HCT116 (cell line): ENCODE results near the gene COA8. TPM values are rescaled to one million over a fixed set of nuclear protein-coding genes. Genes with fewer than 3 reads are reported as not detected.

Source experiments
- ATAC-seq: fragments of 200-7000 bp; cut with Tn5 transposase; 2 replicates; pipeline ENCODE4 v1.9.1; 2020; ENCODE audit warnings: mild to moderate bottlenecking, moderate library complexity
- BruUV-seq: library from RNA; stranded (reverse); fragments of 400-500 nt; replicated peaks from 2 replicates; lab custom pipeline; 2021; lab: Mats Ljungman, UMichigan
- CTCF ChIA-PET: fragments of 300-600 bp; sonication (Branson Sonifier 250); formaldehyde crosslinking; loops from one replicate; lab custom pipeline; 2021; ENCODE audit warnings: antibody characterized with exemption; lab: Charles Lee
- POLR2A ChIA-PET: fragments of 300-600, 350-600 bp; sonication (Branson Sonifier 250); formaldehyde crosslinking; loops from one replicate; lab custom pipeline; 2021; ENCODE audit warnings: antibody characterized with exemption; lab: Charles Lee
- RAD21 ChIA-PET, 2 experiments: fragments of 300-600 bp; sonication (Branson Sonifier 250); formaldehyde crosslinking; loops; one replicate each; lab custom pipeline; 2023; ENCODE audit warnings: low total read pairs in 2 of 2; ENCODE audit not compliant: uncharacterized antibody in 2 of 2, unreplicated experiment in 2 of 2, low non-redundant PET in 1 of 2; lab: Charles Lee
- DNase-seq: peaks from one replicate; pipeline ENCODE4 v3.0.0-alpha.2; 2010; ENCODE audit warnings: low read depth, low spot score
- H2AFZ ChIP-seq: fragments of 200-600 bp; shearing (Covaris generic), sonication (generic); 2 replicates; pipeline ENCODE4 v1.6.1; 2017; ENCODE audit warnings: low read depth, mixed run types, mixed read lengths, antibody characterized with exemption, low read length; ENCODE audit not compliant: poor library complexity, severe bottlenecking
- H3K27ac ChIP-seq: 2 replicates; pipeline ENCODE4 v1.5.1; 2012; ENCODE audit warnings: low read depth, low read length
- H3K27me3 ChIP-seq: fragments of 200-600 bp; sonication (generic); 2 replicates; pipeline ENCODE4 v1.6.1; 2016; ENCODE audit warnings: mixed run types, low read length, mixed read lengths; ENCODE audit not compliant: insufficient read depth
- H3K36me3 ChIP-seq, 2 experiments: fragments of 200-500 bp in 1 of 2; fragments of 200-600 bp in 1 of 2; sonication (Bioruptor generic) in 1 of 2; sonication (generic) in 1 of 2; 2 replicates each; pipeline versions ENCODE4 v1.5.1 to v1.6.1; 2014 to 2016; ENCODE audit warnings: low read length in 2 of 2, inconsistent platforms in 1 of 2, mixed read lengths in 1 of 2, mixed run types in 1 of 2; ENCODE audit not compliant: insufficient read depth in 2 of 2, control insufficient read depth in 1 of 2
- H3K4me1 ChIP-seq, 2 experiments: fragments of 200-600 bp in 1 of 2; sonication (generic) in 1 of 2; 2 replicates each; pipeline versions ENCODE4 v1.5.1 to v1.6.1; 2012 to 2017; ENCODE audit warnings: low read length in 2 of 2, inconsistent platforms in 1 of 2, mild to moderate bottlenecking in 1 of 2, mixed read lengths in 1 of 2, mixed run types in 1 of 2, moderate library complexity in 1 of 2; ENCODE audit not compliant: insufficient read depth in 2 of 2, control insufficient read depth in 1 of 2
- H3K4me2 ChIP-seq: fragments of 200-600 bp; sonication (generic); 2 replicates; pipeline ENCODE4 v1.6.1; 2017; ENCODE audit warnings: mixed run types, low read length, mixed read lengths
- H3K4me3 ChIP-seq, 2 experiments: fragments of 200-600 bp in 1 of 2; sonication (generic) in 1 of 2; replicated peaks in 1 of 2; 2 replicates each; pipeline ENCODE4 v1.5.1; 2011 to 2016; ENCODE audit warnings: low read length in 2 of 2, control low read depth in 1 of 2, low read depth in 1 of 2, mild to moderate bottlenecking in 1 of 2, mixed read lengths in 1 of 2, mixed run types in 1 of 2
- H3K79me2 ChIP-seq: fragments of 200-600 bp; sonication (generic); 2 replicates; pipeline ENCODE4 v1.6.1; 2017; ENCODE audit warnings: mild to moderate bottlenecking, mixed run types, low read length, moderate library complexity, mixed read lengths; ENCODE audit not compliant: insufficient read depth
- H3K9ac ChIP-seq: fragments of 200-600 bp; sonication (generic); 2 replicates; pipeline ENCODE4 v1.6.1; 2016; ENCODE audit warnings: low read length, mixed read lengths
- H3K9me2 ChIP-seq: fragments of 200-600 bp; sonication (generic), shearing (Covaris generic); 2 replicates; pipeline ENCODE4 v1.6.1; 2017; ENCODE audit warnings: mixed run types, mild to moderate bottlenecking, moderate library complexity; ENCODE audit not compliant: insufficient read depth
- H3K9me3 ChIP-seq, 2 experiments: fragments of 200-500 bp in 1 of 2; fragments of 200-600 bp in 1 of 2; sonication (Bioruptor generic) in 1 of 2; sonication (generic) in 1 of 2; 2 replicates each; pipeline ENCODE4 v1.6.1; 2014 to 2017; ENCODE audit warnings: low read length in 2 of 2, mixed read lengths in 2 of 2, inconsistent platforms in 1 of 2, low read depth in 1 of 2, mild to moderate bottlenecking in 1 of 2, mixed run types in 1 of 2, moderate library complexity in 1 of 2; ENCODE audit not compliant: control insufficient read depth in 1 of 2, insufficient read depth in 1 of 2
- H4K20me1 ChIP-seq: fragments of 200-600 bp; sonication (generic), shearing (Covaris generic); 2 replicates; pipeline ENCODE4 v1.6.1; 2017; ENCODE audit warnings: mixed run types, mild to moderate bottlenecking, moderate library complexity; ENCODE audit not compliant: insufficient read depth
- CBX3 ChIP-seq: IDR thresholded peaks from 2 replicates; pipeline ENCODE4 v1.6.1; 2012; ENCODE audit warnings: low read depth
- EGR1 ChIP-seq: IDR thresholded peaks from 2 replicates; pipeline ENCODE4 v1.6.1; 2012; ENCODE audit warnings: low read depth
- JUND ChIP-seq: IDR thresholded peaks from 2 replicates; pipeline ENCODE4 v1.6.1; 2012
- POLR2A ChIP-seq: IDR thresholded peaks from 2 replicates; pipeline ENCODE4 v1.7.0; 2011; ENCODE audit warnings: borderline replicate concordance; ENCODE audit not compliant: insufficient read depth, insufficient read length; ENCODE audit errors: extremely low read depth
- RAD21 ChIP-seq: IDR thresholded peaks from 2 replicates; pipeline ENCODE4 v1.6.1; 2012; ENCODE audit warnings: low read depth, mild to moderate bottlenecking
- SIN3A ChIP-seq: IDR thresholded peaks from 2 replicates; pipeline ENCODE4 v1.6.1; 2012; ENCODE audit warnings: low read depth
- ZNF274 ChIP-seq: fragments of 200-500 bp; sonication (Bioruptor generic); IDR thresholded peaks from 2 replicates; pipeline ENCODE4 v1.6.1; 2014; ENCODE audit warnings: mild to moderate bottlenecking, low read depth, low read length, inconsistent platforms
- intact Hi-C: fragments of 100-400 bp; cut with micrococcal nuclease; formaldehyde crosslinking; loops from 2 replicates; pipeline ENCODE4 v1.10.0; 2022
- total RNA-seq: library from RNA; stranded (reverse); gene quantifications from one replicate; pipeline ENCODE4 v1.2.1, GENCODE V29; 2021; ENCODE audit not compliant: unreplicated experiment
- TF ChIP-seq, protein P1 (sequence below): IDR thresholded peaks from 2 replicates; pipeline ENCODE4 v1.6.1; 2012

COA8 gene
- total RNA-seq, 1 experiment from 2014 or later: 29.4 TPM

DNA sequence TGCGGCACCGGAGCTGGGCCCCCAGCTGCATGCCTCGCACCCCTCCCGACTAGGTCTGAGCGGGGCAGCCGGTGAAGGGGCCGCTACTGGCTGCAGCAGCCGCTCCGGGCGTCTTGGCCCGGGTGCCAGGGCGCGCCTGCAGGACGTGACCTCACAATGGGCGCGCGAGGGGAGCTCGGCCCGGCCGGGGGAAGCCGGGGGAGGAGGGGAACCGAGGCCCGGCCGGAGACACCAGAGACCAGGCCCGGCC is 656 bp upstream of the COA8 start:
- peaks cover 13 to 27% of the 10 kb centered on the region in 2 experiments; a peak in 3 of 4 replicates for H3K36me3 ChIP-seq
- H3K4me2 ChIP-seq: peak overlapping the region; percentile 75
- ChIA-PET CTCF (interaction anchor here (1.4 kb wide), 1 partner anchor 43 kb away, joined by 4 read pairs; no protein-coding TSS in a partner anchor), RAD21 (no interaction called here), POLR2A (interaction anchor here (2.0 kb wide), 1 partner anchor 10 kb away, joined by 5 read pairs; no protein-coding TSS in a partner anchor)
- H3K79me2 ChIP-seq: peaks cover 86% of the 10 kb centered on the region
- peak overlapping the region; percentile 99 for H3K27ac ChIP-seq
- TF ChIP-seq POLR2A (no peak), CBX3 (no peak), ZNF274 (no peak), RAD21 (no peak), SIN3A (peak; percentile 50; the same call in 1 of the 2 replicates)
- H3K9me2 ChIP-seq: no peaks in the 10 kb centered on the region
- H3K4me1 ChIP-seq: peaks cover 11 to 18% of the 10 kb centered on the region in 2 experiments
- no peak overlapping the region for H2AFZ ChIP-seq
- peak overlapping the region; percentile 79 to 99 for H3K4me3 ChIP-seq
- no TSS peak for BruUV-seq
- H3K27me3 ChIP-seq: no peaks in the 10 kb centered on the region
- peak overlapping the region; percentile 78 for H3K9ac ChIP-seq
- no peaks in the 10 kb centered on the region for H3K9me3 ChIP-seq
- ATAC-seq (peak; percentile 26), DNase-seq (no peak)
- H4K20me1 ChIP-seq: peaks cover 10% of the 10 kb centered on the region; the same call in 1 of the 2 replicates
- intact Hi-C loops: no loop called here

DNA sequence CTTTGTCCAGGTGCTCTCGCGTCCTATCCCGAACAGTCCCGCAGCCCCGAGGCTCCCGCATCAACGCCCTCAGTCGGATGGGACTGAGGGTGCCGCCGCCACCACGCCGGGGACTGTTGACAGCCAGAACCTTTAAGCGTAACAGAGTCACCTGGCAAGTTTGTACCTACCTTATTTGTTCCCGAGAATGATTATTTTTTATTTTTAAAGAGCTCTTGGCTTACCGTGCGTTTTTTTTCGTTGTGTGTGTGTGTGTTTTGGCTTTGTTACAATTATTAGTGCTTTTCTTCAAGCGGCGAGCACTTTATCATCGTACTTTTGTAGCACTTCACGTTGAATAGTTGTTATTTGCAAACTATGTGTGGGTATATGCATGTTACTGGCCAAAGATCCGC is 463 bp downstream of the COA8 start:
- Histone ChIP-seq H3K36me3 (peaks cover 11 to 26% of the 10 kb centered on the region in 2 experiments; a peak in 3 of 4 replicates), H2AFZ (no peak overlapping the region), H4K20me1 (peaks cover 10% of the 10 kb centered on the region; the same call in 1 of the 2 replicates), H3K27ac (peak overlapping the region; percentile 99), H3K9ac (peak overlapping the region; percentile 78), H3K9me3 (no peaks in the 10 kb centered on the region), H3K4me2 (peak overlapping the region; percentile 75), H3K27me3 (no peaks in the 10 kb centered on the region), H3K4me3 (peak overlapping the region; percentile 79 to 99), H3K4me1 (peaks cover 11 to 18% of the 10 kb centered on the region in 2 experiments), H3K9me2 (no peaks in the 10 kb centered on the region), H3K79me2 (peaks cover 82% of the 10 kb centered on the region)
- ChIA-PET POLR2A (no interaction called here), RAD21 (no interaction called here), CTCF (no interaction called here)
- DNase-seq (no peak), ATAC-seq (no peak)
- intact Hi-C loops: no loop called here
- TF ChIP-seq, protein P1, sequence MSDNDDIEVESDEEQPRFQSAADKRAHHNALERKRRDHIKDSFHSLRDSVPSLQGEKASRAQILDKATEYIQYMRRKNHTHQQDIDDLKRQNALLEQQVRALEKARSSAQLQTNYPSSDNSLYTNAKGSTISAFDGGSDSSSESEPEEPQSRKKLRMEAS: peak; percentile 7; the same call in 1 of the 2 replicates
- TF ChIP-seq JUND (no peak), SIN3A (0 out of 2 replicates have a peak, but pooled peaks have one; percentile 29), EGR1 (no peak)
- BruUV-seq: TSS peak; percentile 81
